Endothelial cell of umbilical vein (primary cell): ENCODE results near the gene TMEM37. TPM values are rescaled to one million over a fixed set of nuclear protein-coding genes. Genes with fewer than 3 reads are reported as not detected.

Experiments used
- BruUV-seq: library from RNA; stranded (reverse); fragments of 400-500 nt; replicated peaks from 2 replicates; lab custom pipeline; 2021; lab: Mats Ljungman, UMichigan
- CTCF ChIA-PET: fragments of 300-600, 350-600 bp; sonication (Branson Sonifier 250); formaldehyde crosslinking; loops from one replicate; lab custom pipeline; 2021; ENCODE audit warnings: antibody characterized with exemption, inconsistent platforms; lab: Charles Lee
- POLR2A ChIA-PET: fragments of 300-600, 350-600 bp; sonication (Branson Sonifier 250); formaldehyde crosslinking; loops from one replicate; lab custom pipeline; 2021; ENCODE audit warnings: antibody characterized with exemption, inconsistent platforms; lab: Charles Lee
- DNase-seq: peaks from one replicate; pipeline ENCODE4 v3.0.0-alpha.2; 2011; ENCODE audit warnings: low read depth, low spot score
- FAIRE-seq: peaks from 2 replicates; lab custom pipeline; 2011; peaks lifted over from hg19 to GRCh38; lab: Jason Lieb, UNC
- H2AFZ ChIP-seq: 2 replicates; pipeline ENCODE4 v1.6.0; 2012; ENCODE audit warnings: low read depth, low read length, control low read depth, inconsistent platforms
- H3K27ac ChIP-seq: 2 replicates; pipeline ENCODE4 v1.5.1; 2011; ENCODE audit warnings: low read depth, mild to moderate bottlenecking, control low read depth, low read length, moderate library complexity; ENCODE audit not compliant: insufficient read depth
- H3K27me3 ChIP-seq, 2 experiments: 2 replicates each; pipeline versions ENCODE4 v1.6.0 to v1.6.1; 2011; ENCODE audit warnings: low read length in 2 of 2, mixed read lengths in 1 of 2; ENCODE audit not compliant: control insufficient read depth in 2 of 2, insufficient read depth in 2 of 2
- H3K36me3 ChIP-seq, 2 experiments: 2 replicates in 1 of 2; 3 replicates in 1 of 2; pipeline ENCODE4 v1.5.1; 2011; ENCODE audit warnings: low read length in 2 of 2, mild to moderate bottlenecking in 1 of 2, moderate library complexity in 1 of 2; ENCODE audit not compliant: control insufficient read depth in 2 of 2, insufficient read depth in 2 of 2; ENCODE audit errors: extremely low read depth in 1 of 2
- H3K4me1 ChIP-seq: 3 replicates; pipeline ENCODE4 v1.5.1; 2011; ENCODE audit warnings: mild to moderate bottlenecking, low read length; ENCODE audit not compliant: control insufficient read depth, insufficient read depth; ENCODE audit errors: extremely low read depth
- H3K4me2 ChIP-seq: 2 replicates; pipeline ENCODE4 v1.6.1; 2011; ENCODE audit warnings: low read length, control low read depth, mixed read lengths; ENCODE audit not compliant: insufficient read depth
- H3K4me3 ChIP-seq, 3 experiments: fragments of 200-600 bp in 1 of 3; sonication (generic), shearing (Covaris generic) in 1 of 3; replicated peaks in 1 of 3; 2 replicates each; pipeline ENCODE4 v1.5.1; 2011 to 2016; ENCODE audit warnings: control low read depth in 3 of 3, low read length in 3 of 3, mild to moderate bottlenecking in 2 of 3, inconsistent platforms in 1 of 3, low read depth in 1 of 3, moderate library complexity in 1 of 3; ENCODE audit not compliant: insufficient read depth in 1 of 3
- H3K79me2 ChIP-seq: 2 replicates; pipeline ENCODE4 v1.6.0; 2012; ENCODE audit warnings: low read length, inconsistent platforms; ENCODE audit not compliant: control insufficient read depth, insufficient read depth
- H3K9ac ChIP-seq: replicated peaks from 2 replicates; pipeline ENCODE3; 2011; ENCODE audit warnings: low read length, control low read depth; ENCODE audit not compliant: insufficient read depth; ENCODE audit errors: extremely low read depth
- H3K9me1 ChIP-seq: replicated peaks from 3 replicates; pipeline ENCODE4 v1.6.0; 2011; ENCODE audit warnings: mild to moderate bottlenecking, low read length; ENCODE audit not compliant: control insufficient read depth, insufficient read depth; ENCODE audit errors: extremely low read depth
- H3K9me3 ChIP-seq: replicated peaks from 2 replicates; pipeline ENCODE4 v1.5.1; 2012; ENCODE audit warnings: low read length, inconsistent platforms; ENCODE audit not compliant: control insufficient read depth, insufficient read depth
- H4K20me1 ChIP-seq: replicated peaks from 2 replicates; pipeline ENCODE3; 2011; ENCODE audit warnings: mild to moderate bottlenecking, low read length; ENCODE audit not compliant: control insufficient read depth, insufficient read depth; ENCODE audit errors: extremely low read depth
- CTCF ChIP-seq, 2 donors: IDR thresholded peaks; 1 replicate in 1 of 2; 2 replicates in 1 of 2; pipeline ENCODE4 v1.5.1; 2011; ENCODE audit warnings: low read length in 2 of 2, mild to moderate bottlenecking in 2 of 2, moderate library complexity in 2 of 2, control low read depth in 1 of 2, inconsistent platforms in 1 of 2, low read depth in 1 of 2; ENCODE audit not compliant: insufficient read depth in 1 of 2; ENCODE audit errors: extremely low read depth in 1 of 2
- EZH2 ChIP-seq: IDR thresholded peaks from 2 replicates; pipeline ENCODE4 v1.6.1; 2012; ENCODE audit warnings: borderline replicate concordance, low read depth, mild to moderate bottlenecking, moderate library complexity, low read length, inconsistent platforms; ENCODE audit not compliant: severe bottlenecking
- FOS ChIP-seq: IDR thresholded peaks from 2 replicates; pipeline ENCODE4 v1.6.1; 2011; ENCODE audit warnings: mild to moderate bottlenecking, low read length, moderate library complexity, borderline replicate concordance; ENCODE audit not compliant: insufficient read depth
- GATA2 ChIP-seq: IDR thresholded peaks from 2 replicates; pipeline ENCODE4 v1.7.0; 2011; ENCODE audit warnings: low read depth, mild to moderate bottlenecking, moderate library complexity, mixed read lengths, low read length; ENCODE audit not compliant: insufficient read length, insufficient read depth
- JUN ChIP-seq: IDR thresholded peaks from 2 replicates; pipeline ENCODE4 v1.6.1; 2011; ENCODE audit warnings: borderline replicate concordance, low read depth; ENCODE audit not compliant: insufficient read length, insufficient read depth
- MAX ChIP-seq: IDR thresholded peaks from 2 replicates; pipeline ENCODE4 v1.6.1; 2011; ENCODE audit not compliant: insufficient read depth, insufficient read length
- MYC ChIP-seq: IDR thresholded peaks from one replicate; pipeline ENCODE4 v1.6.1; 2011; ENCODE audit warnings: mild to moderate bottlenecking, low read depth, low read length
- POLR2A ChIP-seq: IDR thresholded peaks from 2 replicates; pipeline ENCODE4 v1.6.1; 2012; ENCODE audit warnings: low read depth, mild to moderate bottlenecking, control low read depth, low read length
- POLR2AphosphoS5 ChIP-seq: IDR thresholded peaks from 2 replicates; pipeline ENCODE4 v1.6.1; 2012; ENCODE audit warnings: low read depth, mild to moderate bottlenecking, control low read depth, low read length, moderate library complexity; ENCODE audit not compliant: insufficient read depth
- dilution Hi-C: fragments of 300-500 bp; cut with MboI; formaldehyde crosslinking; loops from one replicate; pipeline ENCODE4 v1.15.0; 2019; ENCODE audit warnings: low sequenced_read_pairs; ENCODE audit not compliant: extremely low pct_ligation_motif_present
- intact Hi-C: fragments of 100-400 bp; cut with micrococcal nuclease; formaldehyde crosslinking; loops from one replicate; pipeline ENCODE4 v1.10.0; 2022
- polyA plus RNA-seq, 4 experiments: library from polyadenylated mRNA; depleted of rRNA in 3 of 4; stranded (reverse) in 3 of 4; unstranded in 1 of 4; fragments of >200 nt; gene quantifications; 2 replicates each; pipeline versions ENCODE4 v1.2.1 to v1.2.3, GENCODE V29; 2011 to 2012; ENCODE audit warnings: missing spikeins in 1 of 4
- total RNA-seq: library from RNA; stranded (reverse); gene quantifications from 2 replicates; pipeline ENCODE4 v1.2.3, GENCODE V29; 2021

The TMEM37 gene
- total and polyA plus RNA-seq, 2 donors (not counting 3 experiments of a cell fraction or from before 2014, with no cell fraction given), result 3.5 to 16.2 TPM

GRCh38 chr2:119474371-119475224, 42.9 kb downstream of the TMEM37 start:
- H4K20me1 ChIP-seq, result no peaks in the 10 kb centered on the region
- no peak for FAIRE-seq

More at GRCh38 chr2:119474371-119475224, 42.9 kb downstream of the TMEM37 start:
- BruUV-seq, result no TSS peak
- Histone ChIP-seq H3K4me1 (no peaks in the 10 kb centered on the region), H3K4me3 (no peak overlapping the region), H3K9me1 (no peaks in the 10 kb centered on the region), H3K9me3 (no peaks in the 10 kb centered on the region), H3K79me2 (no peaks in the 10 kb centered on the region), H3K27ac (no peak overlapping the region), H2AFZ (no peak overlapping the region), H3K36me3 (no peaks in the 10 kb centered on the region), H3K27me3 (peaks cover 0 to 3% of the 10 kb centered on the region in 2 experiments), H3K9ac (no peak overlapping the region), H3K4me2 (no peak overlapping the region)
- intact Hi-C loops, result loop anchor here (5.0 kb wide), 5 partner anchors 157 to 592 kb away; no protein-coding TSS in a partner anchor
- CTCF ChIA-PET, result interaction anchor here (1.1 to 4.4 kb wide), 4 partner anchors 9 to 593 kb away, joined by 3 to 151 read pairs (median 6); no protein-coding TSS in a partner anchor
- POLR2A ChIA-PET, result no interaction called here
- no peak for DNase-seq
- dilution Hi-C loops, result no loop called here
- no peak for TF ChIP-seq JUN
- TF ChIP-seq POLR2A, result no peak
- TF ChIP-seq EZH2, result no peak
- no peak for TF ChIP-seq MYC
- TF ChIP-seq MAX, result no peak
- TF ChIP-seq GATA2, result no peak
- no peak for TF ChIP-seq POLR2AphosphoS5
- no peak for TF ChIP-seq FOS
- no peak for TF ChIP-seq CTCF (IDR thresholded peaks at IDR 0.05; ENCODE audit: extremely low read depth in 1 of 2, insufficient read depth in 1 of 2, low read depth in 1 of 2, low read length in 2 of 2)
